NCI-H2196 (cell line): ENCODE data around the gene SAMD4B.

Experiments used
- DNase-seq: peaks from one replicate; lab custom pipeline; 2025; ENCODE audit not compliant: unreplicated experiment; lab: John Stamatoyannopoulos, UW

SAMD4B gene

DNA sequence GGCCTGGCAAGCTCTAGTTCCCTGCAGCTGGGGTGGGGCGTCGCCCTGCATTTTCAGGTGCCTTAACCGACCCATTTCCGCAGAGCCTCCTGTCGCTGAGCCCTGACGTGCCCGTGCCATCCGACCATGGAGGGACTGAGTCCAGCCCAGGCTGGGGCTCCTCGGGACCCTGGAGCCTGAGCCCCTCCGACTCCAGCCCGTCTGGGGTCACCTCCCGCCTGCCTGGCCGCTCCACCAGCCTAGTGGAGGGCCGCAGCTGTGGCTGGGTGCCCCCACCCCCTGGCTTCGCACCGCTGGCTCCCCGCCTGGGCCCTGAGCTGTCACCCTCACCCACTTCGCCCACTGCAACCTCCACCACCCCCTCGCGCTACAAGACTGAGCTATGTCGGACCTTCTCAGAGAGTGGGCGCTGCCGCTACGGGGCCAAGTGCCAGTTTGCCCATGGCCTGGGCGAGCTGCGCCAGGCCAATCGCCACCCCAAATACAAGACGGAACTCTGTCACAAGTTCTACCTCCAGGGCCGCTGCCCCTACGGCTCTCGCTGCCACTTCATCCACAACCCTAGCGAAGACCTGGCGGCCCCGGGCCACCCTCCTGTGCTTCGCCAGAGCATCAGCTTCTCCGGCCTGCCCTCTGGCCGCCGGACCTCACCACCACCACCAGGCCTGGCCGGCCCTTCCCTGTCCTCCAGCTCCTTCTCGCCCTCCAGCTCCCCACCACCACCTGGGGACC is 65.6 kb downstream of the SAMD4B start:
- no peak for DNase-seq

DNA sequence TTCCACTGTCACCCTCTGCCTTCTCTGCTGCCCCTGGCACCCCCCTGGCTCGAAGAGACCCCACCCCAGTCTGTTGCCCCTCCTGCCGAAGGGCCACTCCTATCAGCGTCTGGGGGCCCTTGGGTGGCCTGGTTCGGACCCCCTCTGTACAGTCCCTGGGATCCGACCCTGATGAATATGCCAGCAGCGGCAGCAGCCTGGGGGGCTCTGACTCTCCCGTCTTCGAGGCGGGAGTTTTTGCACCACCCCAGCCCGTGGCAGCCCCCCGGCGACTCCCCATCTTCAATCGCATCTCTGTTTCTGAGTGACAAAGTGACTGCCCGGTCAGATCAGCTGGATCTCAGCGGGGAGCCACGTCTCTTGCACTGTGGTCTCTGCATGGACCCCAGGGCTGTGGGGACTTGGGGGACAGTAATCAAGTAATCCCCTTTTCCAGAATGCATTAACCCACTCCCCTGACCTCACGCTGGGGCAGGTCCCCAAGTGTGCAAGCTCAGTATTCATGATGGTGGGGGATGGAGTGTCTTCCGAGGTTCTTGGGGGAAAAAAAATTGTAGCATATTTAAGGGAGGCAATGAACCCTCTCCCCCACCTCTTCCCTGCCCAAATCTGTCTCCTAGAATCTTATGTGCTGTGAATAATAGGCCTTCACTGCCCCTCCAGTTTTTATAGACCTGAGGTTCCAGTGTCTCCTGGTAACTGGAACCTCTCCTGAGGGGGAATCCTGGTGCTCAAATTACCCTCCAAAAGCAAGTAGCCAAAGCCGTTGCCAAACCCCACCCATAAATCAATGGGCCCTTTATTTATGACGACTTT is 66.4 kb downstream of the SAMD4B start:
- DNase-seq, result peak; percentile 27

DNA sequence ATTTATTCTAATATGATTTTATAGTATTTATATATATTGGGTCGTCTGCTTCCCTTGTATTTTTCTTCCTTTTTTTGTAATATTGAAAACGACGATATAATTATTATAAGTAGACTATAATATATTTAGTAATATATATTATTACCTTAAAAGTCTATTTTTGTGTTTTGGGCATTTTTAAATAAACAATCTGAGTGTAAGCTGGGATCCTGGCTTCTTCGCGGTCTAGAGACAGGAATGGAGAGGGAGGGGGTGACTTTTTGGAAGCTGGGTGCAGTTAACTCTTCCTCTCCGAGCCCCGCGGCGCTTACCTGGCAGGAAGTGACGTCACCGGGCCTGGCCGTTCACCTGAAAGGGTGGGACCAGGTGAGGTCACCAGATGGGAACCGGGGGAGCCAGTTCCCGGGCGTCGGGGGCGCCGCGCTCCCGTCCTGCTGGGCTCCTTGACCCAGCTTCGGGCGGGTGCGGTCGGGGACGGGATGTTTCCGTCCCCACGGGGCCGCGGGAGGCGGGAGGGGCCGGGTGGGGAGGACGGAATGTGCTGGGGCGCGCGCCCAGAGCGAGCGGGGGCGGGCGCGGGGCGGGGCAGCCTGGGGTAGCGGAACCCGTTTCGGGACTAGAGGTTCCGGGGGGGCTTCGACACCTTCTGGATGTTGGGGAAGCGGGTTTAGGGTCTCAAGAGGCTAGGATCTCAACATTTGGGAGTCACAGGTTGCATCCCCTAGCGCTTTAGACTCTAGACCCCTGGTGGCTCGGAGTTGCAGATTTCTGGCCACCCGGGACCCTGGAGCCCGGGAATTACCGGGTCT is 67.2 kb downstream of the SAMD4B start:
- DNase-seq, result peak; percentile 93

GRCh38 chr19:39410017-39410830 is 68.0 kb downstream of the SAMD4B start:
- peak; percentile 57 for DNase-seq

DNA sequence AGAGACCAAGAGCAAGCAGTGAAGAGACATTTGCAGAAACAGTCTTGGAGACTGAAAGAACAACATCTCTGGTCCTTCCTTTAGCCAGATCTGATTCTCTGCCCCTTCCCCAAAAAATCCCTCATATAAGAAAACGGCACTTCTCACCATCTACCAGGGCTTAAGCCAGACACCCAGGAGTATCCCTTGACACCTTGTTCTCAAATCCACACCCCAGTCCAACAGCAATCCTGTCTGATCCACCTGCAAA is 68.5 kb downstream of the SAMD4B start:
- no peak for DNase-seq

DNA sequence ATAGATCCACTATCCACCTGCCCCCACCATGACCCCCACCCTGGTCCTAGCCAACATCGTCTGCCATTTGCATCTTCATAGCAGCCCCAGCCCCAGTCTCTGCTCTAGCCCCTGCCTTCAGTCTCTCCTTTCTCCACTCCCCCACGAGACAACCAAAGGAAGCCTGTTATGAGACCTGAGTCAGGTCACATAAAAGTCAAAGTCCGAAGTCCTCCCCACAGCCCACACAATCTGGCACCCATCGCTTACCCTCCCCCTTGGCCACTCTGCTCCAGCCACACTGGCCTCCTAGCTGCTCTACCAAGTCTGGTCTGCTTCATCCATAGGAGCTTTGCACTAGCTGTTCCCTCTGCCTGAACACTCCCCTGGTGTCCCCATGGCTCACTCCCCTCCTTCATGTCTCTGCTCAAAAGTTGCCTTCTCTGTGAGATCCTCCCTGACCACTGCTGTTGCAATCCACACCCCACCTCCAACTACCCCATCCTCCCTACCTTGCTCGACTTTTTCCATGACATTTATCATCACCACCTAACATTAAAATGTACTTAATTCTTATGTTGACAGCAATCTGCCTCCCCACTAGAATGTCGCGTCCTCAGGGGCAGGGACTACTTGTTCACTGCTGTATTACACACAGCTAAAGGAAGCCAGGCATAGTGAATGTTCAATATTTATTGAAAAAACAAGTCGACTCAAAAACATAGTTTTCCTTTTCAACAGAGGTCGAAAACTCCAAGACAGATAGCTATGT is 69.0 kb downstream of the SAMD4B start:
- DNase-seq, result no peak

DNA sequence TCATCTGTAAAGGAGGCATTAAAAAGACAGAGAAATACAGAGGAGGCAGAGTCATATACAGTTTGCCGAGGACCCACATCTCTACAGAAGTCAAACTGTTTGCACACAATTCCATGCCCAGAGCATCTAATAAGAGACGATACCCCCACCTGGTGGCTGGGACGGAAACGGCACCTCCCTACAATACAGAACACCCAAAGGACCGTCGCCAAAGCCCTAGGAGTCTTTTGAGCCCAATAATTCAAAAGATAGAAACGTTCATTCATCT is 69.5 kb downstream of the SAMD4B start:
- DNase-seq, result peak; percentile 92

DNA sequence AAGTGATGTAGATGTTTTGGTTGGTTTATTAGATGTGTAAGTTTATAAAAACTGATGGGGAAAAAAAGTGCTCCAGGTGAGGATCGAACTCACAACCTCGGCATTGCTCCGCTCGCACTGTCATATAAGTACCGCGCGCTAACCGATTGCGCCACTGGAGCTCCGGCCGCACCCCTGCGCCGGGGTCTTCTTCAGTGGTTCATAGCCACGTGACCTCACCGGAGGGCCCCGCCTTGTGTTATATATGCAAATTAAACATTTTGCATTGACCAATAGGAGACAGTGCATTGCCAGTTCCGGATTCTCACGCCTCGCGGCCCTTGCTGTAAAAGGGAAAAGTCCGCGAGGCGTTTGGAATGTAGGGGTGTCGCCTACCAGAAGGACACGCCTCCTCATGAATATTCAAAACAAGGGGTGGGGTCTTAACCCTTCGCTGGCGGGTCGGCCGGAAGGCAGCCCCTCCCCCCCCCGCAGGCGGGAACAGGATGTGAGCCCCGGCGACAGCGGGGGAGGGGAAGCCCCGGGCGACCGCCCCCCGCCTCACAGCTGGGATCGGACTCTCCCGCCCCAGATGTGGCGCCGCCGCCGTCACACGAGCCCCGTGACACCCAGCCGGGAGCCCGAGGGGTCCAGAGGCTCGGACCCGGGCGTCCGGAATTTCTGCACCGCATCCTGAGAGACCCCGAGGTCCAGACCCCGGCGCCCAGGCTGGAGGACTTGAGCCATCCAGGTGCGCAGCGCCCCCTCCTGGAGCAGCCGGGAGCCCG is 70.1 kb downstream of the SAMD4B start, which contains the start of gene PLEKHG2:
Gene PLEKHG2, plus strand, starts transcription at position 570 of the 767 bp plus-strand sequence. CDS start 1,418 bp downstream, outside the sequence.
- DNase-seq, result peak; percentile 99

DNA sequence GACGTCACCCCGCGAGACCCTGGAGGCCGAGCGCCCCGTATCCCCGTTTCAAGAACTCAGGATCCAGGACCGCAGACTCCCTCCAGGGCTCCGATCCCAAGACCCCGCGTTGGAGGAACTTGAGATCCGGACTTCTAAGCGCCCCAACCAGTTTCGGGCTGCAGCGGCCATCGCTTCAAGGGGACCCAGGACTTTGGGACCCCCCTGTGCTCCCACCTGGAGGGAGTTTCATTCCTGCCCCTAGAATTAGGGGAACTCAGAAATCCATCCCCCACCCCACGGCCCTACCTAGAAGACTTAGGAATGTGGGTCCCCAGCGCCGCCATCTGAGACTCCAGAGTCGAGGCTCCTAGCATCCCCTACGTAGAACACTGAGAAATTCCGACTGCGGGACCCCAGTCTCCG is 70.6 kb downstream of the SAMD4B start:
- no peak for DNase-seq

- DNase-seq, result no peak
Measured at GRCh38 chr19:39413272-39413910, 71.2 kb downstream of the SAMD4B start.

DNA sequence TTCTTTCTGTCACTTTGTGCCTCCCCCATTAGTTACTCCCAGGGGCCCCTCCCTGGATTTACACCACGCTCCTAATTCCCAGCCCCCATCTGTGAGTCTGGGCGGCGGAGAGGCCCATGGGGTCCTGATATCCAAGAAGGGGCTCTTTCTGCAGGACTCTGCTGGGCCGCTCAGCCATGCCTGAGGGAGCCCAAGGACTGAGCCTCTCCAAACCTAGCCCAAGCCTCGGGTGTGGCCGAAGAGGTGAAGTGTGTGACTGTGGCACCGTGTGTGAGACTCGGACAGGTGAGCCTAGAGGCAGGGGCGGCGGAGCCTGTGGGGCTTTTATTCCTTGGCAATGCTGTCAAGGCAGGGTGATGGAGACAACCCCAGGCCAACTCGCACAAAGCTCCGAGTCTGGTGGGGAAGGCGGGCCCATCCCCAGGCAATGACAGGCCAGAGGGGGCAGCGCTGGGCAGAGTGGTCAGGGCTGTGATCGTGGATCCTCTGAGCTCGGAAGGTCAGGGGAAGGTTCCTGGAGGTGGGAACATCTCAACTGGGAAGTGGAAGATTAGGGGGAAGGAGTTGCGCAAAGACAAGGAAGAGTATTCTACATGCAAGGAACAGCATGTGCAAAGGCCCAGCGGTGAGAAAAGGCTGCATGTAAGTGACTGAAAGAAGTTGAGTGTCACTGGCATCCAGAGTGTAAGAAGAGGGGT is 71.8 kb downstream of the SAMD4B start:
- no peak for DNase-seq

DNA sequence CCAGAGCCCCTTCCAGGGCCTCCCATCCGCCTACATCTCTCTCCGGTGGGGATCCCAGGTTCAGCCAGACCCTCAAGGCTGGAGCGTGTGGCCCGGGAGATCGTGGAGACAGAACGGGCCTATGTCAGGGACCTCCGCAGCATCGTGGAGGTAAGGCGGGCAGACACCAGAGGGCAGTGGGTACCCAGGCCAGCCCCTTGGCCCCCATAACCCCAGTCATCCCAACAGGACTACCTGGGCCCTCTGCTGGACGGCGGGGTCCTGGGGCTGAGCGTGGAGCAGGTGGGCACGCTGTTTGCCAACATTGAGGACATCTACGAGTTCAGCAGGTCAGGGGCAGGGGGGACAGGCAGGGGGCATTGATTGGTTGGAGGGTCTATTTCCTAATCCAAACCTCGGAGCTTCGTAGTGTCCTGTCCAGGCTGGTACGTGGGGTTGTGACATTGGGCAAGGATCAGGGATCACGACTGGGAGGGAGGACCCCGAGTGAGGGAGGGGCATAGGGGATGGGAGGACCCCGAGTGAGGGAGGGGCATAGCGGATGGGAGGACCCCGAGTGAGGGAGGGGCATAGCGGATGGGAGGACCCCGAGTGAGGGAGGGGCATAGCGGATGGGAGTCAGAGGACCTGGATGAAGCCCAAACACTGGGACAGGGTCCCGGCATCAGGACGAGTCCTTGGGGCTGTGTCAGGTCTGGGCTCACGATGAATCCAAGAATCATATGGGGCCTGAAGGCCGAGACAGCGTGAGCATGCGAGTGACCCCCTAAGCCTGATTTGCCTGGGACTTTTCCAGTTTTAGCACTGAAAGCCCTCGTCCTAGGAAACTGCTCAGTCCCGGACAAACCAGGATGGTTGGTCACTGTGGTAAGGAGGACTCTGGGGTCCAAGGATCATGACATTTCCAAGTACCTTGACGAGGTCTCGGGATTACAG is 73.2 kb downstream of the SAMD4B start:
- DNase-seq, result no peak

DNA sequence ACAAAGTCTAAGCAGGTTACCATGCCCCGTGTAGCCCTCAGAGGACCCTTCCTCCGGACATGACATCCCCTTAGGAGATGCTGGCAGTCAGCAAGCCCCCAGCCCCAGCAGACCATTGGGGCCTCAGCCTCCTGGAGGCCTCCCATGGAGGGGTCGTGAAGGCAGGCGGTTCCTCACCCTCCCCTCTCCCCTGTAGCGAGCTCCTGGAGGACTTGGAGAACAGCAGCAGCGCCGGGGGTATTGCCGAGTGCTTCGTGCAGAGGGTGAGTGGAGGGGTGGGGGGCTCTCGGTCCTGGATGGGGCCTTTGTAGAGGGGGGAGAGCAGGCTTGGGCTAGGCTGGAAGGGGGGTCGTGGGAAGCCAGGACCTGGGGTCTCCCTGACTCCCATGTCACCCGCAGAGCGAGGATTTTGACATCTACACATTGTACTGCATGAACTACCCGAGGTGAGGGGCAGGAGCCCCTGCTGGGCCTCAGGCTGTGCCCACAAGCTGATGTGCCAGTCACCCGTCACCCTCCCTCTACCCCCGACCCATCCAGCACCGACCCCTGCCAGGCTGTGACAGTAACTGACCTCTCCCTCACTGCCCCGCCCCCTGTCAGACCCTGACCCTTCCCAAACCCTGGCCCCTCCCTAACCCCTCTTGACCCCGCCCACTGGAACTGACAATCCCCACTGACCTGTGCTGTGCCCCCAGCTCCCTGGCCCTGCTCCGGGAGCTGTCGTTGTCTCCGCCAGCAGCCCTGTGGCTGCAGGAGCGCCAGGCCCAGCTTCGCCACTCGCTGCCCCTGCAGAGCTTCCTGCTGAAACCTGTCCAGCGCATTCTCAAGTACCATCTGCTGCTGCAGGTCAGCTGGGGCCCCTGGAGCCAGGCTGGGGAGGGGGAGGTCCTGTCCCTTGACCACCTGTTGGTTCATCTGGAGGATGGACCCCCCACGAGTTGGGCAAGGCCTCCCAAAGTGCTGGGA is 74.2 kb downstream of the SAMD4B start:
- no peak for DNase-seq

- DNase-seq, result no peak
Measured at GRCh38 chr19:39417463-39418181, 75.4 kb downstream of the SAMD4B start.

DNA sequence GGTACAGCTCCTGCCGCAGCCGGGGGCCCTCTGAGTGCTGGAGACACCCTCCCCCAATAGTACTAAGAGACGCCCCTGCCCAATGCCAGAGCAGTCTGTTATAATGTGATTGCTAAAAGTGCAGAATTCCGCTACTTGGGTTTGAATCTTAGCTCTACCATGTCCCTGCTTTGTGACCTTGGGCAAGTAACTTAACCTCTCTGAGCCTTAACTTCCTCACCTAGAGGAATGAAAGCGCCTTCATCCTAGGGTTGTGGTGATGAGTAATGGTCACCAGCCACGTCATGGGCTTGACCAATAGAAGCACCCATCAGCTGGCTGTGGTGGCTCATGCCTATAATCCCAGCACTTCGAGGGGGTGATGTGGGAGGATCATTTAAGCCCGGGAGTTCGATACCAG is 76.8 kb downstream of the SAMD4B start:
- DNase-seq, result no peak

DNA sequence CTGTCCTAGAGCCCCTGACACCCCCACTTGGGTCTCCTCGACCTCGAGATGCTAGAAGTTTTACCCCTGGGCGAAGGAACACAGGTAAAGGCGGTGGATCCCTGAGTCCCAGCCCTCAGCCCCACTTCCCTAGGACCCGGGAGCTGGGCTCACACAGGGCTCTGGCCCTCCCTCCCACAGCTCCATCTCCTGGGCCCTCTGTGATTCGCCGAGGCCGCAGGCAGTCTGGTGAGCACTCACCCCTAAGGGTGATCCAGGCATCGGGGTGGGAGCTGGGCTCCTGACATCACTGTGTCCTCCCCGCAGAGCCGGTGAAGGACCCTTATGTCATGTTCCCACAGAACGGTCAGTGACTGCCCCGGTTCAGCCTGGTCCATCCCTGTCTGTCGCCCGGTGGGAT is 78.5 kb downstream of the SAMD4B start:
- no peak for DNase-seq
